Astrocyte (in vitro differentiated cells and primary cell): Measurements from ENCODE around the gene CRAT. TPM values are rescaled to one million over a fixed set of nuclear protein-coding genes. Genes with fewer than 3 reads are reported as not detected.

Experiments
- DNase-seq: peaks from one replicate; pipeline ENCODE4 v3.0.0-alpha.2; 2010; ENCODE audit warnings: low read depth
- FAIRE-seq: peaks from 2 replicates; lab custom pipeline; 2011; peaks lifted over from hg19 to GRCh38; lab: Jason Lieb, UNC
- H2AFZ ChIP-seq: 2 replicates; pipeline ENCODE4 v1.6.0; 2012; ENCODE audit warnings: low read depth, low read length, inconsistent platforms
- H3K27ac ChIP-seq: 2 replicates; pipeline ENCODE4 v1.5.1; 2011; ENCODE audit warnings: low read depth, low read length, inconsistent platforms
- H3K27me3 ChIP-seq: 2 replicates; pipeline ENCODE4 v1.6.0; 2011; ENCODE audit warnings: low read length, inconsistent platforms; ENCODE audit not compliant: insufficient read depth
- H3K36me3 ChIP-seq: 2 replicates; pipeline ENCODE4 v1.5.1; 2011; ENCODE audit warnings: low read length, inconsistent platforms; ENCODE audit not compliant: insufficient read depth
- H3K4me1 ChIP-seq: 2 replicates; pipeline ENCODE4 v1.5.1; 2011; ENCODE audit warnings: low read length, inconsistent platforms; ENCODE audit not compliant: insufficient read depth
- H3K4me2 ChIP-seq: 2 replicates; pipeline ENCODE4 v1.6.0; 2012; ENCODE audit warnings: low read length, inconsistent platforms
- H3K4me3 ChIP-seq: 2 replicates; pipeline ENCODE4 v1.5.1; 2011; ENCODE audit warnings: low read depth, mild to moderate bottlenecking, low read length, inconsistent platforms; ENCODE audit not compliant: insufficient read depth
- H3K79me2 ChIP-seq: 2 replicates; pipeline ENCODE4 v1.6.0; 2012; ENCODE audit warnings: mild to moderate bottlenecking, low read length, inconsistent platforms; ENCODE audit not compliant: insufficient read depth
- H3K9ac ChIP-seq: 2 replicates; pipeline ENCODE4 v1.6.0; 2012; ENCODE audit warnings: mild to moderate bottlenecking, low read length, inconsistent platforms
- H3K9me3 ChIP-seq: 2 replicates; pipeline ENCODE4 v1.5.1; 2012; ENCODE audit warnings: low read depth, mild to moderate bottlenecking, low read length, inconsistent platforms; ENCODE audit not compliant: insufficient read depth
- H4K20me1 ChIP-seq: 2 replicates; pipeline ENCODE4 v1.6.0; 2012; ENCODE audit warnings: low read length, inconsistent platforms; ENCODE audit not compliant: insufficient read depth
- H3K27ac Mint-ChIP-seq: one replicate; pipeline ENCODE4 v1.8.0; 2021; ENCODE audit warnings: mild to moderate bottlenecking, mixed read lengths; ENCODE audit not compliant: unreplicated experiment
- H3K27me3 Mint-ChIP-seq: one replicate; pipeline ENCODE4 v1.8.0; 2021; ENCODE audit warnings: low read depth, mixed read lengths; ENCODE audit not compliant: unreplicated experiment
- H3K36me3 Mint-ChIP-seq: one replicate; pipeline ENCODE4 v1.8.0; 2021; ENCODE audit warnings: low read depth, mixed read lengths; ENCODE audit not compliant: unreplicated experiment
- H3K4me1 Mint-ChIP-seq: one replicate; pipeline ENCODE4 v1.8.0; 2021; ENCODE audit warnings: low read depth, mixed read lengths; ENCODE audit not compliant: unreplicated experiment
- H3K4me3 Mint-ChIP-seq: one replicate; pipeline ENCODE4 v1.8.0; 2021; ENCODE audit warnings: mild to moderate bottlenecking, moderate library complexity, mixed read lengths; ENCODE audit not compliant: unreplicated experiment
- H3K9me3 Mint-ChIP-seq: one replicate; pipeline ENCODE4 v1.8.0; 2021; ENCODE audit warnings: mild to moderate bottlenecking, mixed read lengths; ENCODE audit not compliant: unreplicated experiment
- CTCF ChIP-seq: IDR thresholded peaks from 2 replicates; pipeline ENCODE4 v1.5.1; 2011; ENCODE audit warnings: low read depth, mild to moderate bottlenecking, inconsistent platforms, low read length, moderate library complexity; ENCODE audit not compliant: insufficient read depth
- EZH2 ChIP-seq: IDR thresholded peaks from 2 replicates; pipeline ENCODE4 v1.6.1; 2012; ENCODE audit warnings: mild to moderate bottlenecking, low read length, inconsistent platforms; ENCODE audit not compliant: insufficient read depth
- total RNA-seq: library from RNA; stranded (reverse); gene quantifications from 2 replicates; pipeline ENCODE4 v1.2.1, GENCODE V29; 2021

The CRAT gene
- total RNA-seq, 1 donor from 2014 or later: 21.2 TPM

GRCh38 chr9:129078691-129079503 lies 31.7 kb downstream of the CRAT start:
- no peak for FAIRE-seq
- Histone ChIP-seq H2AFZ (no peak overlapping the region), H3K9me3 (no peaks in the 10 kb centered on the region), H3K4me2 (no peak overlapping the region), H3K27ac (no peak overlapping the region), H4K20me1 (peaks cover 16% of the 10 kb centered on the region), H3K4me3 (no peak overlapping the region), H3K36me3 (no peaks in the 10 kb centered on the region), H3K79me2 (peaks cover 27% of the 10 kb centered on the region), H3K4me1 (peaks cover 12% of the 10 kb centered on the region), H3K27me3 (no peaks in the 10 kb centered on the region), H3K9ac (no peak overlapping the region)
- peaks cover 2% of the 10 kb centered on the region for H3K9me3 Mint-ChIP-seq
- no peak overlapping the region for H3K27ac Mint-ChIP-seq
- TF ChIP-seq EZH2 (no peak), CTCF (no peak)
- H3K36me3 Mint-ChIP-seq: peaks cover 4% of the 10 kb centered on the region
- no peak for DNase-seq
- H3K4me1 Mint-ChIP-seq: no peaks in the 10 kb centered on the region
- no peaks in the 10 kb centered on the region for H3K27me3 Mint-ChIP-seq
- peak overlapping the region; percentile 85 for H3K4me3 Mint-ChIP-seq

GRCh38 chr9:129077236-129077635 lies 33.4 kb downstream of the CRAT start:
- Histone ChIP-seq H3K27ac (no peak overlapping the region), H3K4me2 (no peak overlapping the region), H3K27me3 (no peaks in the 10 kb centered on the region), H3K36me3 (no peaks in the 10 kb centered on the region), H4K20me1 (peaks cover 2% of the 10 kb centered on the region), H3K4me3 (no peak overlapping the region), H3K4me1 (peaks cover 12% of the 10 kb centered on the region), H2AFZ (no peak overlapping the region), H3K9me3 (no peaks in the 10 kb centered on the region), H3K79me2 (peaks cover 10% of the 10 kb centered on the region), H3K9ac (no peak overlapping the region)
- no peak for DNase-seq
- no peaks in the 10 kb centered on the region for H3K36me3 Mint-ChIP-seq
- no peak overlapping the region for H3K4me3 Mint-ChIP-seq
- FAIRE-seq: no peak
- H3K27ac Mint-ChIP-seq: no peak overlapping the region
- no peak for TF ChIP-seq EZH2
- H3K9me3 Mint-ChIP-seq: peaks cover 2% of the 10 kb centered on the region
- H3K4me1 Mint-ChIP-seq: no peaks in the 10 kb centered on the region
- H3K27me3 Mint-ChIP-seq: no peaks in the 10 kb centered on the region

GRCh38 chr9:129076640-129077037 lies 34.0 kb downstream of the CRAT start:
- Mint-ChIP-seq H3K36me3 (no peaks in the 10 kb centered on the region), H3K4me3 (no peak overlapping the region), H3K4me1 (no peaks in the 10 kb centered on the region), H3K27ac (no peak overlapping the region), H3K9me3 (peaks cover 2% of the 10 kb centered on the region), H3K27me3 (no peaks in the 10 kb centered on the region)
- H3K27me3 ChIP-seq: no peaks in the 10 kb centered on the region
- FAIRE-seq (no peak), DNase-seq (no peak)
- H3K4me1 ChIP-seq: peaks cover 9% of the 10 kb centered on the region
- H3K36me3 ChIP-seq: no peaks in the 10 kb centered on the region
- H2AFZ ChIP-seq: no peak overlapping the region
- TF ChIP-seq EZH2 (no peak), CTCF (no peak)
- H3K9ac ChIP-seq: no peak overlapping the region
- H3K4me2 ChIP-seq: no peak overlapping the region
- H3K79me2 ChIP-seq: peaks cover 4% of the 10 kb centered on the region
- H3K27ac ChIP-seq: no peak overlapping the region
- no peak overlapping the region for H3K4me3 ChIP-seq
- no peaks in the 10 kb centered on the region for H4K20me1 ChIP-seq
- no peaks in the 10 kb centered on the region for H3K9me3 ChIP-seq
